ENCODE data around the gene NKIRAS2.

GRCh38 chr17:42027590-42027889 lies 7.7 kb downstream of the NKIRAS2 start:
- TF ChIP-seq EZH2 (IDR thresholded peaks at IDR 0.05; ENCODE audit: low read depth) (no peak), CTCF (conservative IDR thresholded peaks at IDR 0.05) (no peak)
